WERI-Rb-1 (cell line): Measurements from ENCODE around the gene OTX2.

Experiments
- DNase-seq: peaks from one replicate; pipeline ENCODE4 v3.0.0-alpha.2; 2020
- H3K27ac ChIP-seq: fragments of 250-450 bp; sonication (Bioruptor Pico); 2 replicates; pipeline ENCODE4 v1.5.1; 2020; ENCODE audit warnings: mild to moderate bottlenecking, moderate library complexity
- H3K27me3 ChIP-seq: fragments of 250-450 bp; sonication (Bioruptor Pico); 2 replicates; pipeline ENCODE4 v1.5.1; 2021; ENCODE audit warnings: mild to moderate bottlenecking, low read depth, moderate library complexity; ENCODE audit not compliant: insufficient read depth, severe bottlenecking
- H3K36me3 ChIP-seq: fragments of 250-450 bp; sonication (Bioruptor Pico); 2 replicates; pipeline ENCODE4 v1.5.1; 2020; ENCODE audit warnings: mild to moderate bottlenecking, moderate library complexity
- H3K4me3 ChIP-seq: 2 replicates; pipeline ENCODE4 v1.5.1; 2011; ENCODE audit warnings: low read depth, mild to moderate bottlenecking, control low read depth, low read length
- H3K9me3 ChIP-seq: fragments of 250-450 bp; sonication (Bioruptor Pico); 2 replicates; pipeline ENCODE4 v1.5.1; 2021; ENCODE audit warnings: mild to moderate bottlenecking, moderate library complexity; ENCODE audit not compliant: severe bottlenecking
- CTCF ChIP-seq: IDR thresholded peaks from 2 replicates; pipeline ENCODE4 v1.5.1; 2011; ENCODE audit warnings: low read depth, mild to moderate bottlenecking, control low read depth, inconsistent platforms, low read length

The OTX2 gene

GRCh38 chr14:56811593-56812363 is 1.5 kb upstream of the OTX2 start:
- H3K27ac ChIP-seq = peak overlapping the region; percentile 96
- H3K27me3 ChIP-seq = no peaks in the 10 kb centered on the region
- H3K36me3 ChIP-seq = peaks cover 55% of the 10 kb centered on the region
- peak overlapping the region; percentile 99 for H3K4me3 ChIP-seq
- DNase-seq = peak; percentile 87
- no peaks in the 10 kb centered on the region for H3K9me3 ChIP-seq
- no peak for TF ChIP-seq CTCF

DNA sequence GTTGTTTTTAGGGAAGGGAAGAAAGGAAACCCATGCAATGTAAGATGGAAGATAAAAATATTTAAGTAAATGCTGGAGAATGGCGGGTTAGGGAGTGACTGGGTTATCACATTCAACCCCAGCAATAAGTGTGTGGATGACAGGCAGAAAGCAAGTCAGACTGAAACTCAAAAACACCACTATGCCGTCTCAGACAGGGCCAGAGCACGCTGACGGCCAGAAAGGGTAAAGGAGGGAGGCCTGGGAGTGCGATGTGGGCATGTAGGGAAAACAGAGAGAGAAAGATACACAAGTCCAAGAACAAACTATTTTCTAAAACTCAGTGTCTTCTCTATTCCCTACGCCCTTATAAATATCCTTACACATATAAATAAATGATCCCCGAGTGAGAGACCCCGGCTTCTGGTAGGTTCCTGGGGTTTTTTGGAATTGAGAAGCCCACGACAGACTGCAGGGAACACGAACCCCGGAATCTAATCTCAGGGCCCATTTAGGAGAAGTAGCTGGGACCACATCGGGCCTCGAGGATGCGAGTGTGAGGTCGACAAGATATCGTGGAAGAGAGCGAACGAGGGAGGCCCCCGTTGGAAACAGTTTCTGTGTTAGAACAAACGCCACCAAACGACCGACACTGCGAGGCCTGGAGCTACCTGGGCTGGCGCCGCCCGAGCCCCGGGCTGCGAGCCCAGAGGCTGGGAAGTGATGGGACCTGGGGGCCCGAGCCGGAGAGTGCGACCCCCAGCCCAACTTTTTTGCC is 735 bp upstream of the OTX2 start:
- Histone ChIP-seq H3K27me3 (no peaks in the 10 kb centered on the region), H3K9me3 (no peaks in the 10 kb centered on the region), H3K27ac (peak overlapping the region; percentile 96), H3K4me3 (peak overlapping the region; percentile 99), H3K36me3 (peaks cover 55% of the 10 kb centered on the region)
- no peak for TF ChIP-seq CTCF
- peak; percentile 48 for DNase-seq

DNA sequence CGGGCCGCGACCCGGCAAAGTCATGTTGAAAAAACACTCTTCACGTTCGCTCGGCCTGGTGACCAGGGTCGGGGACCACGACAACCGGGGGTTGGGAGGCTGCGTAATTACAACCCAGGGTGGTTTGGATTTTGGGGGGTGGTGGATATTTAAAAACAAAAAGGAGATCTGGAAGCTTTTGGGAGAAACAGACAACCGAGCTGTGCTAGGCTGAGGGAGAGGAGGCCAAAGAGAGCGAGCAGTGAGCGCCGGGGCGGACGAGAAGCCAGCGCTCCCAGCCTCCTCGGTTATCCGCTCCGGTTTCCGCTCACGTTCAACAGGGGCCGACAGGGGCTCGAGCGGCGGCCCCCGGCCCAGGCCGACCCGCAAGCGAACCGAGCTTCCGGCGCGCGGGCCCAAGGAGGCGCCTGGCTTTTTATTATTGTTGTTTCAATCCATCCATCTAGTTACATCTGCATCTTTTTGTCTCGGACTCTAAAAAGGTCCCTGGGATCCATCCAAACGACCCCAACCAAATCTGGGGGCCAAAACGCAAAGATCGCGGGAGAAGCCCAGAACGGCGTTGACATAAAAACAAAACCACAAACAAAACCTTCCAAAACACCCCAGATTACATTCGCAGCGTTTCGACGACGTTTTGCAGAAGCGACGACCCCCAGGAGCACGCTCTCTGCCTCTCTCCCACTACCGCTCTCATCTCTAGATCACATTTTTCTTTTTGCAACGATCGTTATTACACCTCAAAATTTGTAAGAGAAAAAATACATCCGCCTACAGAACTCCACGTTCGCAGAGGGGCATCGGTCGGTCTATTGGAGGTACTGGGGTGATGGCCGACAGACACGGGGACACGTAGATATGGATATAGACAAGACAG is 771 bp downstream of the OTX2 start:
- peak overlapping the region; percentile 99 for H3K4me3 ChIP-seq
- H3K27ac ChIP-seq = peak overlapping the region; percentile 96
- peak; percentile 40 for DNase-seq

DNA sequence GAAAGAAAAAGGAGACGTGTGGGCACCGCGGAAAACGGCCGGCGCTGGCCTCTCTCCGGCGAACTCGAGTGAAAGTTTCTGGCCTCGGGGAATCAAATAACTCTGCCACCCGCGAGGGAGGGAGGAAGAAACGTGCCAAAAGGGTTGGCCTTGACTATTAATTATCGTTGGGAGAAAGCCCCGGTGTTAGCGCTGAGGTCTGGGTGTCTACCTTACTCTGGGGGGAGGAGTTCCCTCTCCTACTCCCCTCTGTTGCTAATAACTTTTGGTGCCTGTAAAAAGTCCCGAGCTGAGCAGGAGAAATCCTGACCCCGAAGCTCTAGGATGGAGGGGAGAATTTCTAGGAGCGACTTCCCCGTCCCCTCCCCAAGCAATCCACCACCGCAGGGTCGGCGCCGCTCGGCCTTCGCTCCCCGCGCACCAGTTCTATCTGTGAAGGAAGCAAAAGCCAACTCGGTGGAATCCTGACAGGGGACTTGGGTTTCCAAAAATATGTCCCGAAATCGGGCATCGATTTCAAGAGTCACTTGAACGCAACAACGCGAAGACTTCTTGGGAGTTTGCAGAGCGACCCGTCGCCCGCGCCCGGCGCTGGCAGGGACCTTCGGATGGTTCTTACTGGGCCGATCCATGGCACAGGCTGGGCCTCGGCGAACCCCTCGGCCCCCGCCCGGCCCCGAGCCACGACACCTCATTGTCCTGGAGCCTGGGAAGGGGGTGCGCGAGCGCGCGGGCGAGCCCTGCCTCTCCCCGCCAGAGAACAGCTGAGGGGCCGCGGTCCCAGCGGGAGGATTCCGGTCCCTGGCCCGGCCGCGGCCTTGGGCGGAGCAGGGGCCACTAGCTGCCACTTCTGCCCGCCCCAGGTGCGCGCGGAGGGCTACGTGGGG is 1.7 kb downstream of the OTX2 start:
- DNase-seq = peak; percentile 74
- TF ChIP-seq CTCF = no peak
- Histone ChIP-seq H3K9me3 (no peaks in the 10 kb centered on the region), H3K36me3 (peaks cover 63% of the 10 kb centered on the region), H3K27me3 (no peaks in the 10 kb centered on the region), H3K27ac (peak overlapping the region; percentile 96), H3K4me3 (peak overlapping the region; percentile 99)

More for the DNA sequence above, 771 bp downstream of the OTX2 start:
- TF ChIP-seq CTCF = no peak
- Histone ChIP-seq H3K36me3 (peaks cover 59% of the 10 kb centered on the region), H3K27me3 (no peaks in the 10 kb centered on the region), H3K9me3 (no peaks in the 10 kb centered on the region)

DNA sequence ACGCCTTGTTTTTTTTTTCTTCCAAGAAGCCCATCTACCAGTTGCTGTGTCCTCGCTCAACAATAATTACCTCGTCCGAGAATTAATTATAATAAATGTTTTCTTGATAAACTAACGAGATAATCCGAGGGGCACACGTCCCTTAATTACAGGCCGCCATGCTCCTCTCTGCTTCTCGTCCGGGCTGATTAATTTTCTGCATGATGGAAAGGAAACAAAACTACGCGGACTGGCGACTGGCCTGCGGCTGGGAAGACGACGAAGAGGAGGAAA is 2.2 kb downstream of the OTX2 start:
- Histone ChIP-seq H3K27me3 (no peaks in the 10 kb centered on the region), H3K36me3 (peaks cover 69% of the 10 kb centered on the region), H3K9me3 (no peaks in the 10 kb centered on the region), H3K27ac (peak overlapping the region; percentile 96), H3K4me3 (peak overlapping the region; percentile 99)
- no peak for DNase-seq
- TF ChIP-seq CTCF = no peak
